HG03457 (cell line): ENCODE results near the gene RRAS.

Source experiments
- ATAC-seq: cut with Tn5 transposase; IDR thresholded peaks from one replicate; pipeline ENCODE4 v1.9.1; 2021; ENCODE audit warnings: moderate number of reproducible peaks; ENCODE audit not compliant: unreplicated experiment

The RRAS gene

GRCh38 chr19:49655570-49656455, 15.9 kb upstream of the RRAS start:
- no peak for ATAC-seq

- ATAC-seq = no peak
Measured at GRCh38 chr19:49654581-49654980, 14.6 kb upstream of the RRAS start.

GRCh38 chr19:49653466-49653806, 13.5 kb upstream of the RRAS start:
- ATAC-seq = no peak

- ATAC-seq = no peak
Measured at GRCh38 chr19:49652551-49653465, 12.9 kb upstream of the RRAS start.

GRCh38 chr19:49651820-49652550, 12.0 kb upstream of the RRAS start:
- no peak for ATAC-seq

- ATAC-seq = no peak
Measured at GRCh38 chr19:49651029-49651819, 11.3 kb upstream of the RRAS start.

GRCh38 chr19:49646586-49646985, 6.6 kb upstream of the RRAS start:
- no peak for ATAC-seq

- ATAC-seq = no peak
Measured at GRCh38 chr19:49645995-49646394, 6.1 kb upstream of the RRAS start.

GRCh38 chr19:49645592-49645991, 5.6 kb upstream of the RRAS start:
- ATAC-seq = no peak

- no peak for ATAC-seq
Measured at GRCh38 chr19:49643466-49643865, 3.5 kb upstream of the RRAS start.

GRCh38 chr19:49642492-49643035, 2.6 kb upstream of the RRAS start:
- ATAC-seq = no peak

GRCh38 chr19:49641688-49642491, 1.9 kb upstream of the RRAS start, which contains the start of gene SCAF1:
TSS of gene SCAF1 (plus strand) at chr19:49642209. CDS start at chr19:49645027, 2,818 bp downstream.
- peak; percentile 42 for ATAC-seq

- ATAC-seq = no peak
Measured at GRCh38 chr19:49639401-49640112, 386 bp downstream of the RRAS start.

GRCh38 chr19:49637821-49638738, 1.9 kb downstream of the RRAS start:
- ATAC-seq = no peak

- ATAC-seq = no peak
Measured at GRCh38 chr19:49636233-49636932, 3.6 kb downstream of the RRAS start.

- no peak for ATAC-seq
Measured at GRCh38 chr19:49635530-49636232, 4.3 kb downstream of the RRAS start.
